ENCODE results near the gene ATXN7L3B. TPM values are rescaled to one million over a fixed set of nuclear protein-coding genes. Genes with fewer than 3 reads are reported as not detected.

ATXN7L3B gene
- total and polyA plus RNA-seq, 12 donors = 5.6 to 25.9 (median 22.2) TPM

GRCh38 chr12:74578486-74578885 is 40.9 kb downstream of the ATXN7L3B start:
- H3K4me3 ChIP-seq = no peak overlapping the region
- intact Hi-C loops (cut with DNase I) = no loop called here
- ATAC-seq (no peak), DNase-seq (no peak)
- no peak for TF ChIP-seq CTCF (IDR thresholded peaks at IDR 0.05)
- no peaks in the 10 kb centered on the region for H3K4me1 ChIP-seq
- no peak overlapping the region for H3K27ac ChIP-seq
- H3K36me3 ChIP-seq = no peaks in the 10 kb centered on the region
- H3K9me3 ChIP-seq = peaks cover 0 to 1% (median 0%) of the 10 kb centered on the region in 11 donors
- H3K27me3 ChIP-seq = no peaks in the 10 kb centered on the region
- 74 to 77% methylated on average over 2 of the region's 2 CpGs for WGBS, 2 donors

- intact Hi-C loops (cut with DNase I) = no loop called here
- Histone ChIP-seq H3K4me1 (no peaks in the 10 kb centered on the region), H3K36me3 (no peaks in the 10 kb centered on the region), H3K27me3 (no peaks in the 10 kb centered on the region), H3K9me3 (no peaks in the 10 kb centered on the region), H3K4me3 (no peak overlapping the region), H3K27ac (no peak overlapping the region)
- no peak for TF ChIP-seq CTCF (IDR thresholded peaks at IDR 0.05)
- WGBS, 2 donors = 83 to 85% methylated on average over 1 of the region's 1 CpG
- ATAC-seq (no peak), DNase-seq (no peak)
Measured at GRCh38 chr12:74579446-74579845, 41.8 kb downstream of the ATXN7L3B start.

GRCh38 chr12:74579981-74580380 is 42.3 kb downstream of the ATXN7L3B start:
- TF ChIP-seq CTCF (IDR thresholded peaks at IDR 0.05) = no peak
- H3K9me3 ChIP-seq = no peaks in the 10 kb centered on the region
- intact Hi-C loops (cut with DNase I) = no loop called here
- no peaks in the 10 kb centered on the region for H3K27me3 ChIP-seq
- 25 to 31% methylated on average over 1 of the region's 1 CpG for WGBS, 2 donors
- no peak overlapping the region for H3K4me3 ChIP-seq
- ATAC-seq (no peak), DNase-seq (no peak)
- no peak overlapping the region for H3K27ac ChIP-seq
- no peaks in the 10 kb centered on the region for H3K4me1 ChIP-seq
- H3K36me3 ChIP-seq = no peaks in the 10 kb centered on the region

GRCh38 chr12:74581439-74581838 is 43.8 kb downstream of the ATXN7L3B start:
- H3K27me3 ChIP-seq = no peaks in the 10 kb centered on the region

More at GRCh38 chr12:74581439-74581838, 43.8 kb downstream of the ATXN7L3B start:
- no peak for DNase-seq
- WGBS, 2 donors = 44 to 53% methylated on average over 2 of the region's 2 CpGs
- Histone ChIP-seq H3K36me3 (no peaks in the 10 kb centered on the region), H3K4me1 (no peaks in the 10 kb centered on the region), H3K4me3 (no peak overlapping the region), H3K9me3 (no peaks in the 10 kb centered on the region), H3K27ac (no peak overlapping the region)
- no peak for ATAC-seq
- intact Hi-C loops (cut with DNase I) = no loop called here
- TF ChIP-seq CTCF (IDR thresholded peaks at IDR 0.05) = no peak

Measured in heart right ventricle (tissue), 16 donors.